GM04503 (cell line): ENCODE data around the gene CD34.

Source experiments
- DNase-seq: peaks from one replicate; pipeline ENCODE4 v3.0.0-alpha.2; 2012; ENCODE audit warnings: low read depth

The CD34 gene

GRCh38 chr1:207853372-207853757 lies 57.6 kb downstream of the CD34 start:
- DNase-seq: no peak

- DNase-seq: no peak
Measured at GRCh38 chr1:207852576-207853371, 58.2 kb downstream of the CD34 start.

GRCh38 chr1:207851696-207852095 lies 59.2 kb downstream of the CD34 start:
- DNase-seq: no peak

GRCh38 chr1:207850621-207851407 lies 60.1 kb downstream of the CD34 start:
- DNase-seq: no peak

GRCh38 chr1:207849646-207850045 lies 61.3 kb downstream of the CD34 start:
- no peak for DNase-seq

- DNase-seq: no peak
Measured at GRCh38 chr1:207849016-207849415, 61.9 kb downstream of the CD34 start.

GRCh38 chr1:207848234-207848633 lies 62.7 kb downstream of the CD34 start:
- DNase-seq: no peak

GRCh38 chr1:207847116-207847515 lies 63.8 kb downstream of the CD34 start:
- DNase-seq: no peak

GRCh38 chr1:207845109-207845508 lies 65.8 kb downstream of the CD34 start:
- DNase-seq: no peak

GRCh38 chr1:207844371-207844770 lies 66.6 kb downstream of the CD34 start:
- no peak for DNase-seq

- DNase-seq: no peak
Measured at GRCh38 chr1:207842506-207842905, 68.4 kb downstream of the CD34 start.

- no peak for DNase-seq
Measured at GRCh38 chr1:207841901-207842300, 69.0 kb downstream of the CD34 start.

GRCh38 chr1:207841293-207841692 lies 69.6 kb downstream of the CD34 start:
- DNase-seq: no peak

GRCh38 chr1:207840380-207840779 lies 70.5 kb downstream of the CD34 start:
- DNase-seq: no peak

GRCh38 chr1:207839083-207839413 lies 71.9 kb downstream of the CD34 start:
- DNase-seq: no peak

GRCh38 chr1:207838156-207839082 lies 72.5 kb downstream of the CD34 start:
- no peak for DNase-seq

GRCh38 chr1:207837673-207838072 lies 73.3 kb downstream of the CD34 start:
- DNase-seq: no peak

- no peak for DNase-seq
Measured at GRCh38 chr1:207836591-207837347, 74.2 kb downstream of the CD34 start.

- no peak for DNase-seq
Measured at GRCh38 chr1:207835958-207836357, 75.0 kb downstream of the CD34 start.

GRCh38 chr1:207833956-207834660 lies 76.8 kb downstream of the CD34 start:
- no peak for DNase-seq

- DNase-seq: no peak
Measured at GRCh38 chr1:207833381-207833780, 77.5 kb downstream of the CD34 start.
